B cell (primary cell): ENCODE data around the gene CAB39L. TPM values are rescaled to one million over a fixed set of nuclear protein-coding genes. Genes with fewer than 3 reads are reported as not detected.

Experiments
- ATAC-seq: fragments of 200-7000 bp; cut with Tn5 transposase; one replicate; pipeline ENCODE4 v1.10.0; 2021; ENCODE audit warnings: low read depth, mild to moderate bottlenecking, moderate number of reproducible peaks, moderate library complexity
- CTCF ChIA-PET: fragments of 350-600 bp; sonication (Branson Sonifier 250); formaldehyde crosslinking; loops from one replicate; lab custom pipeline; 2021; ENCODE audit warnings: antibody characterized with exemption, inconsistent platforms; lab: Charles Lee
- POLR2A ChIA-PET: fragments of 350-600 bp; sonication (Branson Sonifier 250); formaldehyde crosslinking; loops from one replicate; lab custom pipeline; 2021; ENCODE audit warnings: antibody characterized with exemption; lab: Charles Lee
- DNase-seq: peaks from one replicate; pipeline ENCODE4 v3.0.0; 2013
- H2AFZ ChIP-seq: 2 replicates; pipeline ENCODE4 v1.6.1; 2012; ENCODE audit warnings: mild to moderate bottlenecking, low read depth, low read length; ENCODE audit not compliant: insufficient read depth, poor library complexity, severe bottlenecking
- H3K27ac ChIP-seq, 2 donors: 1 replicate in 1 of 2; 2 replicates in 1 of 2; pipeline ENCODE4 v1.5.1; 2012 to 2013; ENCODE audit warnings: low read length in 2 of 2, mild to moderate bottlenecking in 2 of 2, moderate library complexity in 1 of 2
- H3K27me3 ChIP-seq, 4 experiments: fragments of 200-600 bp in 1 of 4; sonication (generic) in 1 of 4; replicated peaks in 1 of 4; 1 replicate in 2 of 4; 2 replicates in 2 of 4; pipeline versions ENCODE4 v1.6.1 to v1.7.0; 2013 to 2016; ENCODE audit warnings: low read length in 3 of 4, mild to moderate bottlenecking in 2 of 4, mixed read lengths in 1 of 4, moderate library complexity in 1 of 4; ENCODE audit not compliant: insufficient read depth in 4 of 4, control insufficient read depth in 3 of 4; ENCODE audit errors: control extremely low read depth in 1 of 4
- H3K36me3 ChIP-seq, 2 experiments: replicated peaks in 1 of 2; 1 replicate in 1 of 2; 2 replicates in 1 of 2; pipeline versions ENCODE4 v1.6.1 to v1.7.1; 2013; ENCODE audit warnings: low read length in 1 of 2; ENCODE audit not compliant: insufficient read depth in 2 of 2, control insufficient read depth in 1 of 2; ENCODE audit errors: control extremely low read depth in 1 of 2, extremely low read depth in 1 of 2
- H3K4me1 ChIP-seq, 2 donors: fragments of 200-600 bp in 1 of 2; sonication (generic) in 1 of 2; 1 replicate in 1 of 2; 2 replicates in 1 of 2; pipeline versions ENCODE4 v1.5.1 to v1.6.1; 2013 to 2017; ENCODE audit warnings: low read length in 2 of 2; ENCODE audit not compliant: control insufficient read depth in 2 of 2, insufficient read depth in 2 of 2
- H3K4me2 ChIP-seq: replicated peaks from 2 replicates; pipeline ENCODE3; 2012; ENCODE audit warnings: mild to moderate bottlenecking, low read depth, low read length; ENCODE audit not compliant: poor library complexity, severe bottlenecking
- H3K4me3 ChIP-seq, 5 experiments: fragments of 200-600 bp in 1 of 5; sonication (generic) in 1 of 5; 1 replicate in 3 of 5; 2 replicates in 2 of 5; pipeline versions ENCODE4 v1.5.1 to v1.7.0; 2011 to 2016; ENCODE audit warnings: low read length in 4 of 5, mild to moderate bottlenecking in 4 of 5, low read depth in 2 of 5, control low read depth in 1 of 5, moderate library complexity in 1 of 5; ENCODE audit not compliant: insufficient read depth in 1 of 5; ENCODE audit errors: control extremely low read depth in 1 of 5, extremely low read depth in 1 of 5
- H3K79me2 ChIP-seq: fragments of 200-600 bp; sonication (generic); one replicate; pipeline ENCODE4 v1.6.0; 2016; ENCODE audit warnings: low read length; ENCODE audit not compliant: control insufficient read depth, insufficient read depth
- H3K9ac ChIP-seq: fragments of 200-600 bp; sonication (generic); 2 replicates; pipeline ENCODE4 v1.6.1; 2017; ENCODE audit warnings: mild to moderate bottlenecking, low read length, moderate library complexity
- H3K9me3 ChIP-seq, 3 donors: one replicate each; pipeline versions ENCODE4 v1.6.1 to v1.7.1; 2013; ENCODE audit warnings: low read length in 2 of 3; ENCODE audit not compliant: control insufficient read depth in 2 of 3, insufficient read depth in 1 of 3; ENCODE audit errors: control extremely low read depth in 1 of 3
- H4K20me1 ChIP-seq: 2 replicates; pipeline ENCODE4 v1.6.0; 2012; ENCODE audit warnings: mild to moderate bottlenecking, low read length; ENCODE audit not compliant: insufficient read depth, control insufficient read depth, poor library complexity, severe bottlenecking
- H3K27ac Mint-ChIP-seq: one replicate; pipeline ENCODE4 v1.8.0; 2021; ENCODE audit warnings: mixed read lengths
- H3K27me3 Mint-ChIP-seq: one replicate; pipeline ENCODE4 v1.8.0; 2021; ENCODE audit warnings: mixed read lengths
- H3K4me1 Mint-ChIP-seq: one replicate; pipeline ENCODE4 v1.8.0; 2021; ENCODE audit warnings: mixed read lengths
- H3K4me3 Mint-ChIP-seq: one replicate; pipeline ENCODE4 v1.8.0; 2021; ENCODE audit warnings: mixed read lengths
- H3K9me3 Mint-ChIP-seq: one replicate; pipeline ENCODE4 v1.8.0; 2022; ENCODE audit warnings: mixed read lengths; ENCODE audit not compliant: insufficient read depth
- EZH2 ChIP-seq: IDR thresholded peaks from 2 replicates; pipeline ENCODE4 v1.6.1; 2012; ENCODE audit warnings: borderline replicate concordance, low read depth, mild to moderate bottlenecking, moderate library complexity, low read length; ENCODE audit not compliant: insufficient read depth, poor library complexity, severe bottlenecking
- WGBS: methylation state at CpG from one replicate; pipeline ENCODE4 v1.1.5; 2013; ENCODE audit warnings: missing lambda C conversion rate; ENCODE audit not compliant: insufficient coverage; 5-methylcytosine and 5-hydroxymethylcytosine counted together
- intact Hi-C: fragments of 100-400 bp; cut with micrococcal nuclease; formaldehyde crosslinking; loops from one replicate; pipeline ENCODE4 v1.10.0; 2022
- polyA plus RNA-seq: library from polyadenylated mRNA; depleted of rRNA; stranded (reverse); fragments of >200 nt; gene quantifications from 2 replicates; pipeline ENCODE4 v1.2.3, GENCODE V29; 2012
- total RNA-seq, 2 donors: library from RNA; stranded (reverse); fragments of 120-200 nt in 1 of 2; gene quantifications; 1 replicate in 1 of 2; 2 replicates in 1 of 2; pipeline versions ENCODE4 v1.2.3 to v1.2.4, GENCODE V29; 2013 to 2022
- TF ChIP-seq, protein P1 (sequence below): fragments of 200-600 bp; IDR thresholded peaks from one replicate; pipeline ENCODE4 v1.8.0; 2022; ENCODE audit warnings: antibody characterized with exemption, mild to moderate bottlenecking

CAB39L gene
- total and polyA plus RNA-seq, 2 donors (not counting 1 experiment from before 2014, with no cell fraction given), result 1.5 to 9.6 TPM

DNA sequence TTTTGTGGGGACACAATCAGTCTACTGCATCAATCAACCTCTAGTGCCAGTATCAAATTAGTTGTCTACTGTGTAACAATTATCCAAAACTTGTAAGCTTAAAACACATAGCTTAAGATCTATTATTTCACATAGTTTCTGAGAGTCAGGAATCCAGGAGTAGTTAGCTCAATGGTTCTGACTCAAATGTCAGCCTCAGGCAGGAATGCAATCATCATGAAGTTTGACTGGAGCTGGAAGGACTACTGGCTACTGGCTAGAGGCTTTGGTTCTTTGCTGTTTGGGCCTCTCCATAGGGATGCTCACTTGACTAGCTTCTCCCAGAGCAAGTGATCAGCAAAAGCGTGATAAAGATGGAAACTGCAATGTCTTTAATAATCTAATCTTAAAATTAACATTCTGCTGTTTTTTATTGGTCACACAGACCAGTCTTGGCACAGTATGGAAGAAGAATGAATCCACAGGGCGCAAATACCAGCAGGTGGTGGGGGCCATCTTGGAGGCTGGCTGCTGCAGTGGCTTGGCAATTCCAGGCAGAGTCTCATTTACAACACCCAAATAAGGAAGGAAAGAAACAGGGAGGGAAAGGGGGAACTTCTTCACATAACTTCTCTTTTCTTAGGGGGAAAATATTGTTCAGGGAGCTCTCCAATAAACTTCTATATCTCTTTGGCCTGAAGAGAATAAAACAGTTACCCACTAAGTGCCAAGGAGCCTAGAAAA lies 15.7 kb downstream of the CAB39L start:
- CTCF ChIA-PET, result interaction anchor here (0.8 to 1.1 kb wide), 2 partner anchors 10 to 60 kb away, joined by 3 read pairs; no protein-coding TSS in a partner anchor

More for the DNA sequence above, 15.7 kb downstream of the CAB39L start:
- H3K4me3 Mint-ChIP-seq, result no peak overlapping the region
- H3K79me2 ChIP-seq, result no peaks in the 10 kb centered on the region
- H3K36me3 ChIP-seq, result peaks cover 0 to 5% of the 10 kb centered on the region in 2 experiments
- no peak overlapping the region for H3K4me3 ChIP-seq
- WGBS, result no CpG with 5 or more reads among the region's 2 CpGs
- POLR2A ChIA-PET, result interaction anchor here (1.0 to 1.1 kb wide), 2 partner anchors 15 to 16 kb away, joined by 3 to 4 read pairs; partner anchors contain the start of genes CAB39L and SETDB2
- H3K9me3 Mint-ChIP-seq, result no peaks in the 10 kb centered on the region
- H3K4me2 ChIP-seq, result no peak overlapping the region
- no peaks in the 10 kb centered on the region for H3K27me3 ChIP-seq
- TF ChIP-seq, protein P1, sequence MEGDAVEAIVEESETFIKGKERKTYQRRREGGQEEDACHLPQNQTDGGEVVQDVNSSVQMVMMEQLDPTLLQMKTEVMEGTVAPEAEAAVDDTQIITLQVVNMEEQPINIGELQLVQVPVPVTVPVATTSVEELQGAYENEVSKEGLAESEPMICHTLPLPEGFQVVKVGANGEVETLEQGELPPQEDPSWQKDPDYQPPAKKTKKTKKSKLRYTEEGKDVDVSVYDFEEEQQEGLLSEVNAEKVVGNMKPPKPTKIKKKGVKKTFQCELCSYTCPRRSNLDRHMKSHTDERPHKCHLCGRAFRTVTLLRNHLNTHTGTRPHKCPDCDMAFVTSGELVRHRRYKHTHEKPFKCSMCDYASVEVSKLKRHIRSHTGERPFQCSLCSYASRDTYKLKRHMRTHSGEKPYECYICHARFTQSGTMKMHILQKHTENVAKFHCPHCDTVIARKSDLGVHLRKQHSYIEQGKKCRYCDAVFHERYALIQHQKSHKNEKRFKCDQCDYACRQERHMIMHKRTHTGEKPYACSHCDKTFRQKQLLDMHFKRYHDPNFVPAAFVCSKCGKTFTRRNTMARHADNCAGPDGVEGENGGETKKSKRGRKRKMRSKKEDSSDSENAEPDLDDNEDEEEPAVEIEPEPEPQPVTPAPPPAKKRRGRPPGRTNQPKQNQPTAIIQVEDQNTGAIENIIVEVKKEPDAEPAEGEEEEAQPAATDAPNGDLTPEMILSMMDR, result no peak
- TF ChIP-seq EZH2, result no peak
- H3K9ac ChIP-seq, result no peak overlapping the region
- H3K4me1 Mint-ChIP-seq, result no peaks in the 10 kb centered on the region
- intact Hi-C loops, result loop anchor here (5.0 kb wide), 1 partner anchor 34 kb away; no protein-coding TSS in a partner anchor
- no peak overlapping the region for H3K27ac Mint-ChIP-seq
- no peaks in the 10 kb centered on the region for H3K4me1 ChIP-seq
- H3K27ac ChIP-seq, result no peak overlapping the region
- no peaks in the 10 kb centered on the region for H3K9me3 ChIP-seq
- no peaks in the 10 kb centered on the region for H4K20me1 ChIP-seq
- no peak overlapping the region for H2AFZ ChIP-seq
- ATAC-seq (no peak), DNase-seq (no peak)
- no peaks in the 10 kb centered on the region for H3K27me3 Mint-ChIP-seq
